Sciatic nerve (tissue), 2 donors: ENCODE data around the gene ERI3. TPM values are rescaled to one million over a fixed set of nuclear protein-coding genes. Genes with fewer than 3 reads are reported as not detected.

ENCODE experiments used
- ATAC-seq: fragments of 200-7000 bp; cut with Tn5 transposase; one replicate; pipeline ENCODE4 v1.9.1; 2020; ENCODE audit warnings: mild to moderate bottlenecking, moderate library complexity
- DNase-seq: peaks from one replicate; pipeline ENCODE4 v3.0.0-alpha.2; 2020; ENCODE audit warnings: low spot score
- intact Hi-C: fragments of 100-400 bp; cut with DNase I; formaldehyde crosslinking; loops from one replicate; pipeline ENCODE4 v1.14.2; 2022
- total RNA-seq: library from RNA; stranded (reverse); fragmentation: NEBNext Ultra II Directional; extraction: Animal tissue kit (Norgen Biotek cat#: 25700); gene quantifications from one replicate; pipeline ENCODE4 v1.2.1, GENCODE V29; 2021
- donor health status: DM: no; HTN: no; CAD: no.
- donor health status: DM: no; HTN: no; CAD: no.

Gene ERI3
- total RNA-seq, 1 donor from 2014 or later: 59.8 TPM

GRCh38 chr1:44354268-44354839 lies 703 bp downstream of the ERI3 start:
- ATAC-seq (no peak), DNase-seq (no peak)
- intact Hi-C loops: no loop called here

DNA sequence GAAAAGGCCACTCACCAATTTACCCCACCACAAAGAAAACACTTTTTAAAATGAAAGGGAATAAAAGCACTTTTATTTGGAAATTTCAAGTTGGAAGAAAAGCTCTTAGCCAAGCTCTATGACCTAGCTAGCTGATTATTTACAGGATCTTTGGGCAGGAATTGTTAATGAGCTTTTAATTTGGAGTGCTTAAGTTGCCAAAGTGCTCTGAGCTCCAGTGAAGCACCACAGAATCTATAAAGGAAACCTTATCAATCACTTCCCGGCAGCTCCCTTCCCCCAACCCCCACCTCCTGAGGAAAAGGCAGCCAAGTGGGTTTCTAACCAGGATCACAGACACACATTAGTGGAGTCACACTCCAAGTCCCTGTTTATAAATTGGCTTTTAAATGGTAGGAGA lies 1.5 kb downstream of the ERI3 start:
- no peak for DNase-seq
- no peak for ATAC-seq
- intact Hi-C loops: no loop called here

DNA sequence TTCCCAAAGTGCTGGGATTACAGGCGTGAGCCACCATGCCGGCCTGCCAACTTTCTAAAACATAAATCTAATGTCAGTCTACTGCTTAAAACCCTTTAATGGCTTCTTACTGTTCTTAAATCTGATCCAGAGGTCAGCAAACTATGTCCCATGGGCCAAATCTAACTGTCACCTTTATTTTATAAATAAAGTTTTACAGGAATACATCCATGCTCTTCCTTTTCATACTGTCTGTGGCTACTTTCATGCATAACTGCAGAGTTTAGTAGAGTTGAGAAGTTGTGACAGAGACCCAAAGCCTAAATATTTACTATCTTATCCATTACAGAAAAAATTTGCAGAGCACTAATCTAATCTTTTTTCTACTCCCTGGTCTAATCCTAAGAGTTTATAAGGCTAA lies 3.8 kb downstream of the ERI3 start:
- intact Hi-C loops: no loop called here
- ATAC-seq (no peak), DNase-seq (no peak)

- intact Hi-C loops: no loop called here
- ATAC-seq: peak; percentile 35
- no peak for DNase-seq
Measured at GRCh38 chr1:44348061-44348485, 7.0 kb downstream of the ERI3 start.

GRCh38 chr1:44347280-44347679 lies 7.8 kb downstream of the ERI3 start:
- peak; percentile 84 for ATAC-seq
- intact Hi-C loops: no loop called here
- DNase-seq: no peak

- DNase-seq (no peak), ATAC-seq (no peak)
- intact Hi-C loops: no loop called here
Measured at GRCh38 chr1:44346878-44347277, 8.2 kb downstream of the ERI3 start.

DNA sequence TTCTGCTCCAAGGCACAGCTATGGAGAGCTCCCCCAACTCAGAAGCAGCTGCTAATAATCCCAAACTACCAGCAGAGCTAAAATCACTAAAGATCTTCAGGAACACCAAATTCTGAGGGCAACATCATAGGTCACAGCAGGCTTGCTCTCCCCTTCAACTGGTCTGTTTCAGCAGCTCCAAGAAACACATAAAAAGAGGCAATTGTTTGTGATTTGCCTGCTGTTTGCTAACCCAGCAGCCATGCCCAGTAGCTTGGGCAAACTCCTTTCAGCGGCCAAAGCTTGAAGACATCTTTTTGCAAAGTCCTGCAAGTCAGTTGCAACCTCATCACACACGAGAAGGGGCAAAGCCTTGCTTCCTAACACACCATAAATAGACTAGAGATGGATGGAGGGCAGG lies 8.9 kb downstream of the ERI3 start:
- ATAC-seq (no peak), DNase-seq (no peak)
- intact Hi-C loops: no loop called here

DNA sequence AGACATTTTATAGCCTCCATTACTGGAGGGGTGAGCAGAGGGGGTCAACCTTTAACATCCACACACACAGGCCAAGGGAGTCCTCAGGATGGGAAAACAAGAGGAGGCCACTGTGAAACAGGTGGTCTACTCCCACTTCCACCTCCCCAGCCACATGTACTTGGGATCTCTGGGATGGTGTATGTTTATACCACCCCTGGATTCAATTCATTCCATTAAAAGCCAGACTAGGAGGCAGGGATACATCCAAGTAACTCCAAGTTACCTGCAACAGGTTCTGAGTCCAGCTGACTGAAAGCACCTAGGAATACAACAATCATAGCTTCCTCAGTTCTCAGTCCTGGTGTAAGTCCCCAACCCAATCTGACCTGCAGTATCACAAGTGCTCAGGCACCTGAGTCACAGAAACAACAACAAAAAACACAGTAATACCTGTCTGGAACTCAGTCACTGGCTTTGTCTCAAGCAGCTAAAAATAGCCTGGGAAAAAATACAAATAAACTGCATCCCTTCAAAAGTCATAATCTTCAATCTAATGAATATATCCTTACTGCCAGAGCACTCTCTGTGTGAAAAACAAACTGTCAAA lies 9.8 kb downstream of the ERI3 start:
- no peak for DNase-seq
- intact Hi-C loops: no loop called here
- ATAC-seq: no peak

DNA sequence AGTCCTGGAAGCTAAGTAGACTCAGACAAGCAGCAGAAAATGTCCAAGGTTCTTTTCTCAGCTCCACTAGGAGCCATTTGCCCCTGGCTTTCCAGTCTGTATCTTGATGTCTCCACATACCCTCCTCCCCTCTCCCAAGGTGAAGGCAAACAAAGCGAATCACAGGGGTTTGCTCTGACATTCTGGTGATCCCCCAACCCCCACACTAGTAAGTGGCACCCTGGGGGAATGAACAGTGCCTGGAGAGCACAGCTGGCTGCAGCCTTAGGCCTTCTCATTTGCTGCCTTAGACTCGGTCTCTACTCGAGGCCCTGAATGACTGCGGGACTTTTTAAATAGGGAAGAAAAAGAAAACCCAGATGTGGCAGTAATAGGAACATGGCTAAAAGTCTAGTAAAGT lies 15.3 kb downstream of the ERI3 start:
- intact Hi-C loops: no loop called here
- no peak for ATAC-seq
- DNase-seq: no peak

DNA sequence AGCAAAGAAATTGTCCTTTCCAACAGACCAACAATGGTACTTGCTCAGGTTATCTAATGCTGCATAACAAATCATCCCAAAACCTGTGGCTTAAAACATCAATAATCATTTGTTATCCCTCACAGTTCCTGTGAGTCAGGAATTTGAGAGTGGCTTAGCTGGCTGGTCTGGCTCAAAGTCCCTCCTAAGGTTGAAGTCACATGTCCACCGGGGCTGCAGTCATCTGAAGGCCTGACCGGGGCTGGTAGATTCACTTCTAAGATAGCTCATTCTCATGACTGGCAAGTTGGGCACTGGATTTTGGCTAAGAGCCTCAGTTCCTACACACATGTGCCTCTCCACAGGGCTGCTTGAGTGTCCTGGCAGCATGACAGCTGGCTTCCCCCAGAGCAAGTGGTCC lies 16.9 kb downstream of the ERI3 start:
- ATAC-seq (no peak), DNase-seq (no peak)
- intact Hi-C loops: no loop called here

- no peak for ATAC-seq
- intact Hi-C loops: no loop called here
- DNase-seq: no peak
Measured at GRCh38 chr1:44336668-44337067, 18.4 kb downstream of the ERI3 start.

DNA sequence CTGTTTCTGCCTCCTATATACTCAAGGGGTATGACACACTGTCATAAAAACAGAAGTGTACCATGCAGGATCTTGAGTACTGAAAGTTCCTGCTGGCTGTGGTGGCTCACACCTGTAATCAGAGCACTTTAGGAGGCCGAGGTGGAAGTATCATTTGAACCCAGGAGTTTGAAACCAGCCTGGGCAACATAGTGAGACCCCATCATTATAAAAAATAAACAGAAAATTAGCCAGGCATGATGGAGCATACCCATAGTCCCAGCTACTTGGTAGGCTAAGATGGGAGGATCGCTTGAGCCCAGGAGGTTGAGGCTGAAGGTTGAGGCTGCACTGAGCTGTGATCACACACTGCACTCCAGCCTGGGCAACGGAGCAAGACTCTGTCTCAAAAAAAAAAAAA lies 20.1 kb downstream of the ERI3 start:
- intact Hi-C loops: no loop called here
- ATAC-seq (no peak), DNase-seq (no peak)

GRCh38 chr1:44333376-44333775 lies 21.7 kb downstream of the ERI3 start:
- ATAC-seq (no peak), DNase-seq (no peak)
- intact Hi-C loops: no loop called here

DNA sequence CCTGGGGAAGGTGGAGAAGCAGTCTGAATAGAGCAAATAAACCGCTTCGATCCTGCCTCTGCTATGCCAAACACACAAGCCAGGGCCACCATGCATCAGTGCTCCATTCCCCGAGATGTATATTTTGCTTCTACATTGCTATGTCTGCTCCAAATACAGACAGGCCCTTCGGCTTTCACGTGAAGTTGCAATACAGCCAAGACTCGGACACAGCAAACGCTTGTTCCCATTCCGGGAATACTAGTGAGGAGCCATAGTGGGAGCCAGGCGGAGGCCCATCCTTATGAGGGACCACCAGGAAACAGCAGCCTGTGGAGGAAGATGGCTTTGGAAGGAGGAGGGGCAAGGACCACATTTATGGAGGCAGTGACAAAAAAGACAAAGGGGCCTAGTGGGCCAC lies 22.6 kb downstream of the ERI3 start:
- ATAC-seq (no peak), DNase-seq (no peak)
- intact Hi-C loops: no loop called here

GRCh38 chr1:44330935-44331334 lies 24.1 kb downstream of the ERI3 start:
- ATAC-seq (no peak), DNase-seq (no peak)
- intact Hi-C loops: no loop called here

- intact Hi-C loops: no loop called here
- DNase-seq (no peak), ATAC-seq (no peak)
Measured at GRCh38 chr1:44328671-44329416, 26.2 kb downstream of the ERI3 start.

- peak; percentile 92 for DNase-seq
- intact Hi-C loops: no loop called here
- ATAC-seq: peak; percentile 98
Measured at GRCh38 chr1:44327679-44328491, 27.2 kb downstream of the ERI3 start.

GRCh38 chr1:44326821-44327465 lies 28.1 kb downstream of the ERI3 start:
- intact Hi-C loops: no loop called here
- DNase-seq (no peak), ATAC-seq (no peak)

GRCh38 chr1:44326024-44326701 lies 28.9 kb downstream of the ERI3 start:
- ATAC-seq: no peak
- intact Hi-C loops: no loop called here
- DNase-seq: no peak
